HCT116 (cell line): Measurements from ENCODE around the gene MEIS1. TPM values are rescaled to one million over a fixed set of nuclear protein-coding genes. Genes with fewer than 3 reads are reported as not detected.

Experiments
- ATAC-seq: fragments of 200-7000 bp; cut with Tn5 transposase; 2 replicates; pipeline ENCODE4 v1.9.1; 2020; ENCODE audit warnings: mild to moderate bottlenecking, moderate library complexity
- BruUV-seq: library from RNA; stranded (reverse); fragments of 400-500 nt; replicated peaks from 2 replicates; lab custom pipeline; 2021; lab: Mats Ljungman, UMichigan
- CTCF ChIA-PET: fragments of 300-600 bp; sonication (Branson Sonifier 250); formaldehyde crosslinking; loops from one replicate; lab custom pipeline; 2021; ENCODE audit warnings: antibody characterized with exemption; lab: Charles Lee
- POLR2A ChIA-PET: fragments of 300-600, 350-600 bp; sonication (Branson Sonifier 250); formaldehyde crosslinking; loops from one replicate; lab custom pipeline; 2021; ENCODE audit warnings: antibody characterized with exemption; lab: Charles Lee
- RAD21 ChIA-PET, 2 experiments: fragments of 300-600 bp; sonication (Branson Sonifier 250); formaldehyde crosslinking; loops; one replicate each; lab custom pipeline; 2023; ENCODE audit warnings: low total read pairs in 2 of 2; ENCODE audit not compliant: uncharacterized antibody in 2 of 2, unreplicated experiment in 2 of 2, low non-redundant PET in 1 of 2; lab: Charles Lee
- DNase-seq: peaks from one replicate; pipeline ENCODE4 v3.0.0-alpha.2; 2010; ENCODE audit warnings: low read depth, low spot score
- H2AFZ ChIP-seq: fragments of 200-600 bp; shearing (Covaris generic), sonication (generic); 2 replicates; pipeline ENCODE4 v1.6.1; 2017; ENCODE audit warnings: low read depth, mixed run types, mixed read lengths, antibody characterized with exemption, low read length; ENCODE audit not compliant: poor library complexity, severe bottlenecking
- H3K27ac ChIP-seq: 2 replicates; pipeline ENCODE4 v1.5.1; 2012; ENCODE audit warnings: low read depth, low read length
- H3K27me3 ChIP-seq: fragments of 200-600 bp; sonication (generic); 2 replicates; pipeline ENCODE4 v1.6.1; 2016; ENCODE audit warnings: mixed run types, low read length, mixed read lengths; ENCODE audit not compliant: insufficient read depth
- H3K36me3 ChIP-seq, 2 experiments: fragments of 200-500 bp in 1 of 2; fragments of 200-600 bp in 1 of 2; sonication (Bioruptor generic) in 1 of 2; sonication (generic) in 1 of 2; 2 replicates each; pipeline versions ENCODE4 v1.5.1 to v1.6.1; 2014 to 2016; ENCODE audit warnings: low read length in 2 of 2, inconsistent platforms in 1 of 2, mixed read lengths in 1 of 2, mixed run types in 1 of 2; ENCODE audit not compliant: insufficient read depth in 2 of 2, control insufficient read depth in 1 of 2
- H3K4me1 ChIP-seq, 2 experiments: fragments of 200-600 bp in 1 of 2; sonication (generic) in 1 of 2; 2 replicates each; pipeline versions ENCODE4 v1.5.1 to v1.6.1; 2012 to 2017; ENCODE audit warnings: low read length in 2 of 2, inconsistent platforms in 1 of 2, mild to moderate bottlenecking in 1 of 2, mixed read lengths in 1 of 2, mixed run types in 1 of 2, moderate library complexity in 1 of 2; ENCODE audit not compliant: insufficient read depth in 2 of 2, control insufficient read depth in 1 of 2
- H3K4me2 ChIP-seq: fragments of 200-600 bp; sonication (generic); 2 replicates; pipeline ENCODE4 v1.6.1; 2017; ENCODE audit warnings: mixed run types, low read length, mixed read lengths
- H3K4me3 ChIP-seq, 2 experiments: fragments of 200-600 bp in 1 of 2; sonication (generic) in 1 of 2; replicated peaks in 1 of 2; 2 replicates each; pipeline ENCODE4 v1.5.1; 2011 to 2016; ENCODE audit warnings: low read length in 2 of 2, control low read depth in 1 of 2, low read depth in 1 of 2, mild to moderate bottlenecking in 1 of 2, mixed read lengths in 1 of 2, mixed run types in 1 of 2
- H3K79me2 ChIP-seq: fragments of 200-600 bp; sonication (generic); 2 replicates; pipeline ENCODE4 v1.6.1; 2017; ENCODE audit warnings: mild to moderate bottlenecking, mixed run types, low read length, moderate library complexity, mixed read lengths; ENCODE audit not compliant: insufficient read depth
- H3K9ac ChIP-seq: fragments of 200-600 bp; sonication (generic); 2 replicates; pipeline ENCODE4 v1.6.1; 2016; ENCODE audit warnings: low read length, mixed read lengths
- H3K9me2 ChIP-seq: fragments of 200-600 bp; sonication (generic), shearing (Covaris generic); 2 replicates; pipeline ENCODE4 v1.6.1; 2017; ENCODE audit warnings: mixed run types, mild to moderate bottlenecking, moderate library complexity; ENCODE audit not compliant: insufficient read depth
- H3K9me3 ChIP-seq, 2 experiments: fragments of 200-500 bp in 1 of 2; fragments of 200-600 bp in 1 of 2; sonication (Bioruptor generic) in 1 of 2; sonication (generic) in 1 of 2; 2 replicates each; pipeline ENCODE4 v1.6.1; 2014 to 2017; ENCODE audit warnings: low read length in 2 of 2, mixed read lengths in 2 of 2, inconsistent platforms in 1 of 2, low read depth in 1 of 2, mild to moderate bottlenecking in 1 of 2, mixed run types in 1 of 2, moderate library complexity in 1 of 2; ENCODE audit not compliant: control insufficient read depth in 1 of 2, insufficient read depth in 1 of 2
- H4K20me1 ChIP-seq: fragments of 200-600 bp; sonication (generic), shearing (Covaris generic); 2 replicates; pipeline ENCODE4 v1.6.1; 2017; ENCODE audit warnings: mixed run types, mild to moderate bottlenecking, moderate library complexity; ENCODE audit not compliant: insufficient read depth
- ZNF274 ChIP-seq: fragments of 200-500 bp; sonication (Bioruptor generic); IDR thresholded peaks from 2 replicates; pipeline ENCODE4 v1.6.1; 2014; ENCODE audit warnings: mild to moderate bottlenecking, low read depth, low read length, inconsistent platforms
- intact Hi-C: fragments of 100-400 bp; cut with micrococcal nuclease; formaldehyde crosslinking; loops from 2 replicates; pipeline ENCODE4 v1.10.0; 2022
- total RNA-seq: library from RNA; stranded (reverse); gene quantifications from one replicate; pipeline ENCODE4 v1.2.1, GENCODE V29; 2021; ENCODE audit not compliant: unreplicated experiment
- TF ChIP-seq, protein P1 (sequence below): IDR thresholded peaks from 2 replicates; pipeline ENCODE4 v1.6.1; 2012

MEIS1 gene
- total RNA-seq, 1 experiment from 2014 or later, result 0.32 TPM

GRCh38 chr2:66437109-66437690 lies 2.3 kb downstream of the MEIS1 start:
- ChIA-PET RAD21 (no interaction called here), CTCF (no interaction called here), POLR2A (no interaction called here)
- H3K27me3 ChIP-seq, result no peaks in the 10 kb centered on the region
- no peaks in the 10 kb centered on the region for H3K9me3 ChIP-seq
- no peak overlapping the region for H2AFZ ChIP-seq
- TF ChIP-seq ZNF274, result no peak
- TF ChIP-seq, protein P1, sequence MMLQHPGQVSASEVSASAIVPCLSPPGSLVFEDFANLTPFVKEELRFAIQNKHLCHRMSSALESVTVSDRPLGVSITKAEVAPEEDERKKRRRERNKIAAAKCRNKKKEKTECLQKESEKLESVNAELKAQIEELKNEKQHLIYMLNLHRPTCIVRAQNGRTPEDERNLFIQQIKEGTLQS, result no peak
- ATAC-seq (no peak), DNase-seq (no peak)
- BruUV-seq, result no TSS peak
- no peaks in the 10 kb centered on the region for H3K9me2 ChIP-seq
- intact Hi-C loops, result no loop called here
- H3K36me3 ChIP-seq, result no peaks in the 10 kb centered on the region
- no peak overlapping the region for H3K9ac ChIP-seq
- H3K4me1 ChIP-seq, result no peaks in the 10 kb centered on the region
- no peaks in the 10 kb centered on the region for H3K79me2 ChIP-seq
- no peak overlapping the region for H3K4me3 ChIP-seq
- H4K20me1 ChIP-seq, result no peaks in the 10 kb centered on the region
- no peak overlapping the region for H3K4me2 ChIP-seq
- H3K27ac ChIP-seq, result no peak overlapping the region

- TF ChIP-seq ZNF274, result no peak
- Histone ChIP-seq H3K4me3 (no peak overlapping the region), H3K9me2 (no peaks in the 10 kb centered on the region), H3K27me3 (no peaks in the 10 kb centered on the region), H3K4me1 (no peaks in the 10 kb centered on the region), H2AFZ (no peak overlapping the region), H3K27ac (no peak overlapping the region), H4K20me1 (no peaks in the 10 kb centered on the region), H3K9ac (no peak overlapping the region), H3K79me2 (no peaks in the 10 kb centered on the region), H3K4me2 (no peak overlapping the region), H3K36me3 (no peaks in the 10 kb centered on the region), H3K9me3 (no peaks in the 10 kb centered on the region)
- intact Hi-C loops, result no loop called here
- BruUV-seq, result no TSS peak
- RAD21 ChIA-PET, result no interaction called here
- ATAC-seq (no peak), DNase-seq (no peak)
- CTCF ChIA-PET, result no interaction called here
- POLR2A ChIA-PET, result no interaction called here
Observed at GRCh38 chr2:66437691-66438497, 3.0 kb downstream of the MEIS1 start.
